Measurements from ENCODE around the gene GINS3. TPM values are rescaled to one million over a fixed set of nuclear protein-coding genes. Genes with fewer than 3 reads are reported as not detected.

GINS3 gene
- total RNA-seq, 1 experiment from 2014 or later, result 46.4 TPM

GRCh38 chr16:58451945-58452401 is 59.7 kb downstream of the GINS3 start:
- Histone ChIP-seq H3K9me3 (replicated peaks) (no peaks in the 10 kb centered on the region), H3K27me3 (peaks cover 9% of the 10 kb centered on the region), H3K4me3 (no peak overlapping the region), H3K4me1 (no peaks in the 10 kb centered on the region), H3K27ac (no peak overlapping the region), H3K36me3 (no peaks in the 10 kb centered on the region)
- no peak for DNase-seq

- no peak for DNase-seq
- Histone ChIP-seq H3K27me3 (peaks cover 9% of the 10 kb centered on the region), H3K4me1 (no peaks in the 10 kb centered on the region), H3K4me3 (no peak overlapping the region), H3K36me3 (no peaks in the 10 kb centered on the region), H3K9me3 (replicated peaks) (no peaks in the 10 kb centered on the region), H3K27ac (no peak overlapping the region)
These were observed 60.4 kb downstream of the GINS3 start for GRCh38 chr16:58452640-58453039.

- H3K27me3 ChIP-seq, result peaks cover 15% of the 10 kb centered on the region
- no peak overlapping the region for H3K27ac ChIP-seq
- DNase-seq, result no peak
- no peaks in the 10 kb centered on the region for H3K36me3 ChIP-seq
- H3K4me3 ChIP-seq, result no peak overlapping the region
- H3K4me1 ChIP-seq, result no peaks in the 10 kb centered on the region
- H3K9me3 ChIP-seq (replicated peaks), result no peaks in the 10 kb centered on the region
These were observed 61.9 kb downstream of the GINS3 start for GRCh38 chr16:58454178-58454577.

- no peak for DNase-seq
- Histone ChIP-seq H3K9me3 (replicated peaks) (no peaks in the 10 kb centered on the region), H3K4me1 (no peaks in the 10 kb centered on the region), H3K36me3 (no peaks in the 10 kb centered on the region), H3K4me3 (no peak overlapping the region), H3K27me3 (peaks cover 15% of the 10 kb centered on the region), H3K27ac (no peak overlapping the region)
These were observed 62.6 kb downstream of the GINS3 start for GRCh38 chr16:58454856-58455255.

Other genes starting within 250 kb of the GINS3 start
- gene CSNK2A2, start 194.4 kb upstream of the GINS3 start, total RNA-seq (2014; rRNA removed; shearing (Covaris generic)), result 73.4 and 77.7 TPM in 2 replicates
- not detected in 2 replicates for gene PRSS54, start 97.4 kb upstream of the GINS3 start, total RNA-seq (2014; rRNA removed; shearing (Covaris generic))
- gene NDRG4, start 107.7 kb downstream of the GINS3 start, total RNA-seq (2014; rRNA removed; shearing (Covaris generic)), result 8.7 and 9.0 TPM in 2 replicates
- 0.23 and 0.26 TPM in 2 replicates for gene SETD6, start 123.0 kb downstream of the GINS3 start, total RNA-seq (2014; rRNA removed; shearing (Covaris generic))
- 281 and 284 TPM in 2 replicates for gene CNOT1, start 237.4 kb downstream of the GINS3 start, total RNA-seq (2014; rRNA removed; shearing (Covaris generic))

All from SJCRH30 (cell line).